ENCODE results near the gene THAP8. TPM values are rescaled to one million over a fixed set of nuclear protein-coding genes. Genes with fewer than 3 reads are reported as not detected.
"Not testable (repeated sequence)": the region's sequence is repeated elsewhere in the genome, so short reads cannot be mapped to it uniquely, and the experiment has no call there.

The THAP8 gene
- total RNA-seq, 3 donors from 2014 or later: 8.6 to 11.0 (median 10.2) TPM

DNA sequence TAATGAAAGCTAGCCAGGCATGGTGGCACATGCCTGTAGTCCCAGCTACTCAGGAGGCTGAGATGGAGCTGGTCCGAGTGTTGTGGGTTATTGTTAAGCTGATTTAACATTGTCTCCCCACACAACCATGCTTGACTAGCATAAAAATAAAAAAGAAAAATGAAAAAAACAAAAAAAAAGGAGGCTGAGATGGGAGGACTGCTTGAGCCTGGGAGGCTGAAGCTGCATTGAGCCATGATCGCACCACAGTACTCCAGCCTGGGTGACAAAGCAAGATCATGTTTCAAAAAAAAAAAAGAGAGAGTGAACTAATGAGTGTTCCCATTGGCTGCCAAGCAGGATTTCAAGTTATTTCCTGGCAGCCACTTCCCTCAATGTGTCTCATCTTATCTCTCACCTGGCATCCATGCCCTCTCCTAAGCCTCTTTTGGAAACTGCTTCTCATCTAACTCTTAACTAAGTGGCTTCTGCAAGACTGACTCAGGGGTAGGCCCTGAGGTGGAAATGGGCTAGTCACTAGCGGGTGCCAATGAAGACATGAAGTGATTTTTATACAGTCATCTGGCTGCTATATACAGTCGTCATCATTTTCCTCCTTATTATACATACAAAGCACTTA lies 4.9 kb downstream of the THAP8 start:
- no peaks in the 10 kb centered on the region for H3K27me3 ChIP-seq
- no peak overlapping the region for H3K27ac ChIP-seq
- DNase-seq (ENCODE audit: low spot score in 2 of 2): no peak
- TF ChIP-seq POLR2AphosphoS5 (IDR thresholded peaks at IDR 0.05): no peak
- TF ChIP-seq CTCF (IDR thresholded peaks at IDR 0.05): no peak
- no peak for TF ChIP-seq POLR2A (IDR thresholded peaks at IDR 0.05)
- no peak overlapping the region for H3K4me3 ChIP-seq
- no peaks in the 10 kb centered on the region for H3K4me1 ChIP-seq
- no peaks in the 10 kb centered on the region for H3K36me3 ChIP-seq
- intact Hi-C loops (cut with DNase I; ENCODE audit: low total_unique reads): no loop called here
- H3K9me3 ChIP-seq: no peaks in the 10 kb centered on the region

GRCh38 chr19:36047835-36048234 lies 6.2 kb downstream of the THAP8 start:
- H3K4me1 ChIP-seq: no peaks in the 10 kb centered on the region
- H3K27ac ChIP-seq: no peak overlapping the region
- intact Hi-C loops (cut with DNase I; ENCODE audit: low total_unique reads): no loop called here
- H3K27me3 ChIP-seq: no peaks in the 10 kb centered on the region
- TF ChIP-seq POLR2A (IDR thresholded peaks at IDR 0.05) (no peak), POLR2AphosphoS5 (IDR thresholded peaks at IDR 0.05) (no peak), CTCF (IDR thresholded peaks at IDR 0.05) (no peak)
- H3K9me3 ChIP-seq: no peaks in the 10 kb centered on the region
- H3K4me3 ChIP-seq: no peak overlapping the region
- no peak for DNase-seq (ENCODE audit: low spot score in 2 of 2)
- H3K36me3 ChIP-seq: no peaks in the 10 kb centered on the region

GRCh38 chr19:36046443-36047050 lies 7.5 kb downstream of the THAP8 start:
- Histone ChIP-seq H3K4me1 (no peaks in the 10 kb centered on the region), H3K4me3 (no peak overlapping the region), H3K36me3 (no peaks in the 10 kb centered on the region), H3K9me3 (no peaks in the 10 kb centered on the region), H3K27ac (no peak overlapping the region), H3K27me3 (no peaks in the 10 kb centered on the region)
- TF ChIP-seq POLR2AphosphoS5 (IDR thresholded peaks at IDR 0.05) (no peak), POLR2A (IDR thresholded peaks at IDR 0.05) (no peak), CTCF (IDR thresholded peaks at IDR 0.05) (no peak)
- DNase-seq (ENCODE audit: low spot score in 2 of 2): no peak
- intact Hi-C loops (cut with DNase I; ENCODE audit: low total_unique reads): no loop called here

DNA sequence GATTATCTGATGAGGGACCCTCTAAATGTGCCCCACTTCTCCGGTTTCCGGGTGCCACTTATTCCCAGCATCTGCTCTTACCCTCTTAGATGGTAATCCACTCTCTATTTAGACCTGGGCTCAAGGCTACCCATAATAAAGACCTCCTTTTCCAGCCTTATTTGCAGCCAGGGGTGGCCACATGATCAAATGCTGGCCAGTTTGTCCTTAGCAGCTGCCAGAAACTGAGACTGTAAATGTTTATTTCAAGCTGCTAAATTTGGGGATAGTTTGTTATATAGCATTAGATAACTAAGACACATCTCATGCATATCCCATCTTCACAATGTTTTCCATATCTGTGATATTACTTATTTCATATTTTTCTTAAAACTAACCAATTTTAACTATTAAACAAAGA lies 10.1 kb downstream of the THAP8 start:
- no peak for DNase-seq (ENCODE audit: low spot score in 2 of 2)
- no peak for TF ChIP-seq POLR2AphosphoS5 (IDR thresholded peaks at IDR 0.05)
- no peak for TF ChIP-seq CTCF (IDR thresholded peaks at IDR 0.05)
- TF ChIP-seq POLR2A (IDR thresholded peaks at IDR 0.05): no peak
- no peaks in the 10 kb centered on the region for H3K4me1 ChIP-seq
- no peaks in the 10 kb centered on the region for H3K36me3 ChIP-seq
- H3K4me3 ChIP-seq: no peak overlapping the region
- no peaks in the 10 kb centered on the region for H3K27me3 ChIP-seq
- intact Hi-C loops (cut with DNase I; ENCODE audit: low total_unique reads): no loop called here
- H3K27ac ChIP-seq: no peak overlapping the region
- no peaks in the 10 kb centered on the region for H3K9me3 ChIP-seq

GRCh38 chr19:36041831-36042230 lies 12.3 kb downstream of the THAP8 start:
- H3K27ac ChIP-seq: peak overlapping the region in 1 of 2 donors; percentile 61

GRCh38 chr19:36041092-36041491 lies 13.0 kb downstream of the THAP8 start:
- H3K36me3 ChIP-seq; intact Hi-C loops (cut with DNase I; ENCODE audit: low total_unique reads); H3K4me1 ChIP-seq; H3K4me3 ChIP-seq; H3K27me3 ChIP-seq; DNase-seq (ENCODE audit: low spot score in 2 of 2); H3K9me3 ChIP-seq: not testable (repeated sequence)
- peak overlapping the region in 1 of 2 donors; percentile 61 for H3K27ac ChIP-seq

More at GRCh38 chr19:36041831-36042230, 12.3 kb downstream of the THAP8 start:
- H3K27me3 ChIP-seq: no peaks in the 10 kb centered on the region
- H3K36me3 ChIP-seq: no peaks in the 10 kb centered on the region
- intact Hi-C loops (cut with DNase I; ENCODE audit: low total_unique reads): no loop called here
- DNase-seq (ENCODE audit: low spot score in 2 of 2): no peak
- H3K4me3 ChIP-seq: no peak overlapping the region
- TF ChIP-seq POLR2A (IDR thresholded peaks at IDR 0.05) (no peak), CTCF (IDR thresholded peaks at IDR 0.05) (no peak), POLR2AphosphoS5 (IDR thresholded peaks at IDR 0.05) (no peak)
- H3K9me3 ChIP-seq: no peaks in the 10 kb centered on the region
- no peaks in the 10 kb centered on the region for H3K4me1 ChIP-seq
